Transverse colon (tissue), 4 donors: ENCODE results near the gene VWCE.

Experiments
- EP300 ChIP-seq: sonication (generic); formaldehyde crosslinking; IDR thresholded peaks from one replicate; pipeline ENCODE4 v1.6.1; 2017; ENCODE audit warnings: antibody characterized with exemption, low read depth
- POLR2A ChIP-seq: fragments of 450-650 bp; IDR thresholded peaks from one replicate; pipeline ENCODE4 v1.6.1; 2016; ENCODE audit warnings: antibody characterized with exemption, mild to moderate bottlenecking, moderate library complexity
- POLR2AphosphoS5 ChIP-seq, 3 donors: sonication (generic); formaldehyde crosslinking; IDR thresholded peaks; one replicate each; pipeline ENCODE4 v1.6.1; 2016; ENCODE audit warnings: antibody characterized with exemption in 3 of 3
- TF ChIP-seq, protein P1 (sequence below), 5 experiments: fragments of 200-600 bp in 3 of 5; fragments of 450-650 bp in 2 of 5; sonication (generic) in 3 of 5; IDR thresholded peaks; 1 replicate in 2 of 5; 2 replicates in 3 of 5; pipeline ENCODE4 v1.5.1; 2016 to 2017; ENCODE audit warnings: antibody characterized with exemption in 5 of 5, inconsistent platforms in 3 of 5, mild to moderate bottlenecking in 2 of 5, moderate library complexity in 1 of 5

DNA sequence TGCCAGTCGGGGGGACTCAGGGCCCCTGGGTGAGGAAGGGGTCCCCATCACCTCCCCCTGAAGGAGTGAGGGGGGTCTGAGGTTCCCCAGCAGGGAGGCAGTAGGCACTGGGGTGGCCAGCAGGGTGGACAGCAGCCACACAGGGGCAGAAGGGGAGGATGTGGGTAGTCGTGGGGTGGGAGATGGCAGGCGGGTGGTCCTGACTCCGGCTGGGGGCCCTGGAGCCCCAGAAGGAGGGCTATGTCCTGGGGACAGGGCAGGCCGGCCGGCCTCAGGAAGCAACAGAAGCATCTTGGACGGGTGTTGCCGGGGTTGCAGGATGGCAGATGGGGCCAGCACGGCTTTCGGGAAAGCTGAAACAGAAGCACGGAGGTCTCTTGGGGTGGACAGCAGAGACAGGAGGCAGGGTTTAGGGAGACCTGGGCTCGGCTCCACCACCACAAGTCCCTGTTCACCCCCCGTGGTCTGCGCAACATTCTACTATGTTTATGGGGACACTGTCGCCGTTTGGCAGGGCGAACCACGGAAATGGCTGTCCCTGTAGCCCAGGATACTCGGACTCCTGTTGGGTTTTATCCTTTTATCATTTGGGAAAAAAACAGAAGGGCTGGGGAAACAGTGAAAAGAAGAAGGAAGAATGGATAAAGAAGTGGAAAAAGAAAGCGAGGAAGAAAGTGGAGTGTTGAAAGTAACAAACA lies 14.1 kb downstream of the VWCE start:
- TF ChIP-seq POLR2A (no peak), EP300 (no peak), POLR2AphosphoS5 (IDR thresholded peaks at IDR 0.05) (no peak)
- TF ChIP-seq, protein P1, sequence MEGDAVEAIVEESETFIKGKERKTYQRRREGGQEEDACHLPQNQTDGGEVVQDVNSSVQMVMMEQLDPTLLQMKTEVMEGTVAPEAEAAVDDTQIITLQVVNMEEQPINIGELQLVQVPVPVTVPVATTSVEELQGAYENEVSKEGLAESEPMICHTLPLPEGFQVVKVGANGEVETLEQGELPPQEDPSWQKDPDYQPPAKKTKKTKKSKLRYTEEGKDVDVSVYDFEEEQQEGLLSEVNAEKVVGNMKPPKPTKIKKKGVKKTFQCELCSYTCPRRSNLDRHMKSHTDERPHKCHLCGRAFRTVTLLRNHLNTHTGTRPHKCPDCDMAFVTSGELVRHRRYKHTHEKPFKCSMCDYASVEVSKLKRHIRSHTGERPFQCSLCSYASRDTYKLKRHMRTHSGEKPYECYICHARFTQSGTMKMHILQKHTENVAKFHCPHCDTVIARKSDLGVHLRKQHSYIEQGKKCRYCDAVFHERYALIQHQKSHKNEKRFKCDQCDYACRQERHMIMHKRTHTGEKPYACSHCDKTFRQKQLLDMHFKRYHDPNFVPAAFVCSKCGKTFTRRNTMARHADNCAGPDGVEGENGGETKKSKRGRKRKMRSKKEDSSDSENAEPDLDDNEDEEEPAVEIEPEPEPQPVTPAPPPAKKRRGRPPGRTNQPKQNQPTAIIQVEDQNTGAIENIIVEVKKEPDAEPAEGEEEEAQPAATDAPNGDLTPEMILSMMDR (IDR thresholded peaks at IDR 0.05): no peak
